Measurements from ENCODE around the gene DARS2. TPM values are rescaled to one million over a fixed set of nuclear protein-coding genes. Genes with fewer than 3 reads are reported as not detected.

DARS2 gene
- total and polyA plus RNA-seq, 2 of the 4 experiments (the other 2 are of a cell fraction) = 14.8 to 18.8 TPM

DNA sequence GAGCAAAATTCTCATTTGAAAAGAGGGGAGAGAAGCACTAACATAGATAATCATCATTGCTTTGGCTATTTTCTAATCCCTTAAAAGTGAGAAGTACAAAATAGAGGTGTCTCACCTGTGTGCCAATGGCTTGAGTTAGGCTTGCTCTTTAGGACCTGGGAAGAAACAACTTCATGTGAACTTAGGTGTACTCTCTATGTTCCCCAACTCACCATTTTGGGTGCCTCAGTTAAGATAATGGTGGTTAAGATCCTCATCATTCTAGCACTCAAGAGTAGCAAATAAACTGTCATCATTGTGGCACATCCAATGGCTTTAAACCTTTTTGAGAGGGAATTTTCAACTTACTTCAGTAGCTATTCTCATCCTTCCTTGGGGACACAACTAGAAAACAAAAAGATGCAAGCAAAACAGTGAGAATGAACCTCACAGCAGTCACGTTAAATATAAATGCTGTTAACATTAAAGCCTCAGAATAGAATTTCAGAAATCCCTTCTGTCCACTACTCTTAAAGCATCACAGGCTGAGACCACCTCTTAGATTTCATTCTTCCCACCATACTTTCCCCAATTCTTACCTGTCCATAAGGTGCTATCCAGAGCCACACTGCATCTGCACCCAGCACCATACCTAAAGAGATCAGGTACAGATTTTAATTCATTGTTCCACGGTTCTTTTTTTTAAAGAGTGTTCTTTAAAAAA, 42.1 kb downstream of the DARS2 start:
- no peak overlapping the region for H4K91ac ChIP-seq (ENCODE audit: insufficient read depth, low read depth, low read length)
- no peak overlapping the region for H2AK5ac ChIP-seq (ENCODE audit: low read depth, low read length)
- no peak overlapping the region for H4K5ac ChIP-seq (ENCODE audit: low read depth, low read length)
- no peak for TF ChIP-seq CHD1 (IDR thresholded peaks at IDR 0.05; ENCODE audit: low read depth, low read length)
- no peak for TF ChIP-seq RCOR1 (IDR thresholded peaks at IDR 0.05; ENCODE audit: insufficient replicate concordance, low read length)
- no peak for TF ChIP-seq NFE2L2 (IDR thresholded peaks at IDR 0.05; ENCODE audit: low read depth, low read length)
- TF ChIP-seq, protein P1, sequence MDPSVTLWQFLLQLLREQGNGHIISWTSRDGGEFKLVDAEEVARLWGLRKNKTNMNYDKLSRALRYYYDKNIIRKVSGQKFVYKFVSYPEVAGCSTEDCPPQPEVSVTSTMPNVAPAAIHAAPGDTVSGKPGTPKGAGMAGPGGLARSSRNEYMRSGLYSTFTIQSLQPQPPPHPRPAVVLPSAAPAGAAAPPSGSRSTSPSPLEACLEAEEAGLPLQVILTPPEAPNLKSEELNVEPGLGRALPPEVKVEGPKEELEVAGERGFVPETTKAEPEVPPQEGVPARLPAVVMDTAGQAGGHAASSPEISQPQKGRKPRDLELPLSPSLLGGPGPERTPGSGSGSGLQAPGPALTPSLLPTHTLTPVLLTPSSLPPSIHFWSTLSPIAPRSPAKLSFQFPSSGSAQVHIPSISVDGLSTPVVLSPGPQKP (IDR thresholded peaks at IDR 0.05; ENCODE audit: borderline replicate concordance, low read depth, low read length) = no peak
- TF ChIP-seq BHLHE40 (IDR thresholded peaks at IDR 0.05; ENCODE audit: low read depth, low read length) = no peak
- TF ChIP-seq CTCF (conservative IDR thresholded peaks at IDR 0.05; ENCODE audit: low read depth, low read length) = no peak
- no peak for TF ChIP-seq MAZ (IDR thresholded peaks at IDR 0.05; ENCODE audit: borderline replicate concordance, low read depth, low read length)
- TF ChIP-seq, protein P2, sequence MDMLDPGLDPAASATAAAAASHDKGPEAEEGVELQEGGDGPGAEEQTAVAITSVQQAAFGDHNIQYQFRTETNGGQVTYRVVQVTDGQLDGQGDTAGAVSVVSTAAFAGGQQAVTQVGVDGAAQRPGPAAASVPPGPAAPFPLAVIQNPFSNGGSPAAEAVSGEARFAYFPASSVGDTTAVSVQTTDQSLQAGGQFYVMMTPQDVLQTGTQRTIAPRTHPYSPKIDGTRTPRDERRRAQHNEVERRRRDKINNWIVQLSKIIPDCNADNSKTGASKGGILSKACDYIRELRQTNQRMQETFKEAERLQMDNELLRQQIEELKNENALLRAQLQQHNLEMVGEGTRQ (IDR thresholded peaks at IDR 0.05; ENCODE audit: low read depth, low read length) = no peak
- no peak for TF ChIP-seq FOS (IDR thresholded peaks at IDR 0.05; ENCODE audit: low read depth, low read length)
- TF ChIP-seq SMC3 (IDR thresholded peaks at IDR 0.05; ENCODE audit: low read depth, low read length) = no peak
- no peak for TF ChIP-seq CEBPB (IDR thresholded peaks at IDR 0.05; ENCODE audit: low read depth, low read length)
- no peaks in the 10 kb centered on the region for H3K27me3 ChIP-seq (ENCODE audit: control insufficient read depth, insufficient read depth, low read length)
- peak overlapping the region; percentile 58 to 75; a peak in 2 of 4 replicates for H4K8ac ChIP-seq (ENCODE audit: low read depth in 2 of 2, low read length in 2 of 2)
- no peak for DNase-seq
- H2BK120ac ChIP-seq (ENCODE audit: low read depth, low read length) = no peak overlapping the region
- H3K9me3 ChIP-seq (ENCODE audit: control insufficient read depth, insufficient read depth, low read length) = no peaks in the 10 kb centered on the region
- ChIA-PET POLR2A (ENCODE audit: unreplicated experiment) (interaction anchor here (1.1 kb wide), 1 partner anchor 14 kb away, joined by 5 read pairs; no protein-coding TSS in a partner anchor), CTCF (interaction anchor here (1.4 kb wide), 1 partner anchor 10 kb away, joined by 8 read pairs; no protein-coding TSS in a partner anchor)
- H2BK15ac ChIP-seq (ENCODE audit: low read depth, low read length) = no peak overlapping the region
- peak overlapping the region; percentile 80 for H3K27ac ChIP-seq (ENCODE audit: insufficient read depth, low read length)
- peak overlapping the region; percentile 78 for H3K56ac ChIP-seq (ENCODE audit: extremely low read depth, insufficient read depth, low read length)
- intact Hi-C loops (cut with micrococcal nuclease) = loop anchor here (5.0 kb wide), 2 partner anchors 434 to 1119 kb away; no protein-coding TSS in a partner anchor
- peak overlapping the region; percentile 13; the same call in 1 of the 2 replicates for H3K18ac ChIP-seq (ENCODE audit: low read depth, low read length)
- peak overlapping the region; percentile 96 for H3K23ac ChIP-seq (ENCODE audit: low read depth, low read length)
- in situ Hi-C loops (cut with MboI; ENCODE audit: low sequenced_read_pairs) = no loop called here
- WGBS, 2 experiments (ENCODE audit: extremely low coverage in 2 of 2, insufficient read length in 1 of 2) = 0% methylated on average over 1 of the region's 2 CpGs; no CpG with 5 or more reads in 1 of the 2 experiments
- H3K36me3 ChIP-seq (ENCODE audit: control insufficient read depth, insufficient read depth, low read length) = peaks cover 50% of the 10 kb centered on the region
- H3K4me2 ChIP-seq (ENCODE audit: low read depth, low read length) = peak overlapping the region; percentile 64
- no peak overlapping the region for H2AK9ac ChIP-seq (replicated peaks; ENCODE audit: low read depth, low read length, poor library complexity)
- no peaks in the 10 kb centered on the region for H3K9me1 ChIP-seq (ENCODE audit: insufficient read depth, low read length)
- no peak overlapping the region for H2BK20ac ChIP-seq (ENCODE audit: low read depth, low read length)
- peak overlapping the region; percentile 70 for H3K4me3 ChIP-seq (ENCODE audit: insufficient read depth, low read depth, low read length)
- peak overlapping the region; percentile 97 for H3K4ac ChIP-seq (ENCODE audit: low read depth, low read length)
- no peak overlapping the region for H2AFZ ChIP-seq (replicated peaks; ENCODE audit: low read length, poor library complexity)
- dilution Hi-C loops (cut with HindIII; ENCODE audit: low sequenced_read_pairs, unreplicated experiment) = no loop called here
- peaks cover 62% of the 10 kb centered on the region for H4K20me1 ChIP-seq (ENCODE audit: insufficient read depth, low read length)
- H3K9ac ChIP-seq (ENCODE audit: low read depth, low read length) = peak overlapping the region; percentile 88
- no peaks in the 10 kb centered on the region; the same call in 1 of the 2 replicates for H3K4me1 ChIP-seq (ENCODE audit: control insufficient read depth, insufficient read depth, low read length)
- peak overlapping the region; percentile 99 for H3K14ac ChIP-seq (replicated peaks; ENCODE audit: low read depth, low read length)
- H2BK5ac ChIP-seq (ENCODE audit: low read depth, low read length, poor library complexity, severe bottlenecking) = peak overlapping the region; percentile 54
- ATAC-seq (ENCODE audit: low read depth) = no peak
- no TSS peak for BruUV-seq (replicated peaks)
- H3K79me1 ChIP-seq (ENCODE audit: low read depth in 1 of 2, low read length in 2 of 2) = peaks cover 9 to 56% of the 10 kb centered on the region in 2 experiments; a peak in 3 of 4 replicates
